A549 treated with DMSO at 1 μM for 4 hours (cell line): ENCODE data around the gene STXBP4. TPM values are rescaled to one million over a fixed set of nuclear protein-coding genes. Genes with fewer than 3 reads are reported as not detected.

ENCODE experiments used
- total RNA-seq: library from RNA; stranded (reverse); fragments of 200-300 nt; extraction: Qiagen RNA extraction; gene quantifications from 5 replicates; pipeline ENCODE4 v1.2.3, GENCODE V29; 2022; ENCODE audit warnings: low read depth

STXBP4 gene, protein sequence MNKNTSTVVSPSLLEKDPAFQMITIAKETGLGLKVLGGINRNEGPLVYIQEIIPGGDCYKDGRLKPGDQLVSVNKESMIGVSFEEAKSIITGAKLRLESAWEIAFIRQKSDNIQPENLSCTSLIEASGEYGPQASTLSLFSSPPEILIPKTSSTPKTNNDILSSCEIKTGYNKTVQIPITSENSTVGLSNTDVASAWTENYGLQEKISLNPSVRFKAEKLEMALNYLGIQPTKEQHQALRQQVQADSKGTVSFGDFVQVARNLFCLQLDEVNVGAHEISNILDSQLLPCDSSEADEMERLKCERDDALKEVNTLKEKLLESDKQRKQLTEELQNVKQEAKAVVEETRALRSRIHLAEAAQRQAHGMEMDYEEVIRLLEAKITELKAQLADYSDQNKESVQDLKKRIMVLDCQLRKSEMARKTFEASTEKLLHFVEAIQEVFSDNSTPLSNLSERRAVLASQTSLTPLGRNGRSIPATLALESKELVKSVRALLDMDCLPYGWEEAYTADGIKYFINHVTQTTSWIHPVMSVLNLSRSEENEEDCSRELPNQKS
- 4.1 to 7.4 TPM (median 5.3 TPM) in 5 replicates for total RNA-seq

DNA sequence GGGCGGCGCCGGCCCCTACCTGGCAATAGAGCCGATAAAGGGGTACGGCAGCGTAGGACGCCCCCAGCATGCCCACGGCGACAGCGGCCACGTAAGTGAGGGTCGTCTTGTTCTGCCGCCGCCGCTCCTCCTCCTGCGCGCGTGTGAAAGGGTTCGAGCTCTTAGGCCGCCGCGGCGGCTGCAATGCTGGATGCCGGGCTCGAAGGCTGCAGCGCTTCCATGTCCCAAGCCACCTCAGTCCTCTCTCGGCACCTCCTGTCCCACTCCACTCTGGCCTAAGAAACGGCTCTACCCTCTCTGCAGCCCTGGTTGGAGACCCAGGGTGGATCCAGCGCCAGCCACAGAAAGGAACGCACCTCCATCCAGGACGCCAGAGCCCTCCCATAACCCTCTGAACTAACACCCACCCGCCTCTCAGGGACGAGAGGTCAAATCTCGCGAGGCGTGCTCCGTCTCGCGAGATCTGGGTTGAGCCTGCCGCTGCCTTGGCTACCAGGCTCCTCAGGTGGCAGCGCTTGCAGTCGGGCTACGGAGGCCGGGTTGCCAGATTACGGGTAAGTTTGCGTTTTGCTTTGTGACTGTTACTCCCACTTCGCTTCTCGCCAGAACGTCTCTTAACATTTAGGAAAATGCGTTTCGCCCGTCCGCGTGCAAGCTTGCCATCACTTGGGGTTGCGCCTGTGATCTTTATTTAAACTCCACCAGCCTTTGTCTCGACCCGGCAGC is at the start of gene STXBP4, which contains the start of gene COX11:
Gene STXBP4, plus strand, starts transcription at position 504 of the 726 bp plus-strand sequence. CDS start 17,455 bp downstream, outside the sequence.
Gene COX11, minus strand, starts transcription at position 393 of the 726 bp plus-strand sequence. Its CDS starts 8 bp downstream, at position 385.

Other genes starting within 250 kb of the STXBP4 start
- 35.2 to 43.3 TPM (median 39.4 TPM) in 5 replicates for gene TOM1L1, start 67.9 kb upstream of the STXBP4 start, total RNA-seq
- gene COX11, start 111 bp upstream of the STXBP4 start, total RNA-seq, result 85.0 to 151 TPM (median 91.1 TPM) in 5 replicates